K562 (cell line): ENCODE measurements around the gene ZNF133. TPM values are rescaled to one million over a fixed set of nuclear protein-coding genes. Genes with fewer than 3 reads are reported as not detected.
A peak's percentile ranks its signal among the peaks of the same experiment; 100 is the strongest.

Source experiments
- CREB1 ChIP-seq, 2 experiments: sonication (generic) in 1 of 2; formaldehyde crosslinking in 1 of 2; IDR thresholded peaks; 2 replicates each; pipeline versions ENCODE4 v1.6.1 to v1.8.0; 2012 to 2022; ENCODE audit warnings: inconsistent platforms in 1 of 2, mild to moderate bottlenecking in 1 of 2, missing genetic modification reagents in 1 of 2, moderate library complexity in 1 of 2
- DNMT1 ChIP-seq: fragments of 450-650 bp; IDR thresholded peaks from 2 replicates; pipeline ENCODE4 v1.6.1; 2016; ENCODE audit warnings: antibody characterized with exemption, mild to moderate bottlenecking
- E2F8 ChIP-seq: fragments of 450-650 bp; IDR thresholded peaks from 2 replicates; pipeline ENCODE4 v1.7.1; 2018; ENCODE audit warnings: mild to moderate bottlenecking, low read depth; ENCODE audit not compliant: partially characterized antibody
- ESRRA ChIP-seq: fragments of 450-650 bp; IDR thresholded peaks from 2 replicates; pipeline ENCODE4 v1.6.1; 2014; ENCODE audit warnings: low read depth, mild to moderate bottlenecking, moderate library complexity, borderline replicate concordance
- FOS ChIP-seq: IDR thresholded peaks from 3 replicates; pipeline ENCODE4 v1.6.1; 2011; ENCODE audit not compliant: insufficient read length; ENCODE audit errors: extremely low read depth
- IRF2 ChIP-seq: sonication (generic); formaldehyde crosslinking; IDR thresholded peaks from 2 replicates; pipeline ENCODE4 v1.8.1; 2022; ENCODE audit warnings: mild to moderate bottlenecking, missing genetic modification reagents
- JUND ChIP-seq, 2 experiments: IDR thresholded peaks; 2 replicates in 1 of 2; 3 replicates in 1 of 2; pipeline ENCODE4 v1.6.1; 2011; ENCODE audit warnings: borderline replicate concordance in 2 of 2, low read depth in 2 of 2, low read length in 2 of 2, improper control_type of control experiment in 1 of 2, missing biosample characterization in 1 of 2, missing genetic modification characterization in 1 of 2, missing genetic modification reagents in 1 of 2
- KHSRP ChIP-seq: fragments of 450-650 bp; IDR thresholded peaks from 2 replicates; pipeline ENCODE4 v1.6.1; 2017
- MTA1 ChIP-seq: fragments of 450-650 bp; IDR thresholded peaks from 2 replicates; pipeline ENCODE4 v1.6.1; 2017; ENCODE audit warnings: borderline replicate concordance
- MYC ChIP-seq, 2 experiments: fragments of 250-450 bp in 1 of 2; sonication (Bioruptor Pico) in 1 of 2; IDR thresholded peaks; 2 replicates each; pipeline versions ENCODE4 v1.5.1 to v1.6.1; 2012 to 2021; ENCODE audit warnings: low read depth in 2 of 2, borderline replicate concordance in 1 of 2, improper control_type of control experiment in 1 of 2, low read length in 1 of 2, mild to moderate bottlenecking in 1 of 2, moderate library complexity in 1 of 2
- NR2C1 ChIP-seq, 2 experiments: fragments of 450-650 bp; IDR thresholded peaks; 2 replicates each; pipeline ENCODE4 v1.6.1; 2017; ENCODE audit warnings: mild to moderate bottlenecking in 2 of 2, antibody characterized with exemption in 1 of 2, inconsistent platforms in 1 of 2, missing compliant biosample characterization in 1 of 2, missing genetic modification characterization in 1 of 2
- TAF1 ChIP-seq: IDR thresholded peaks from 2 replicates; pipeline ENCODE4 v1.6.1; 2011; ENCODE audit warnings: mild to moderate bottlenecking, low read length, moderate library complexity; ENCODE audit not compliant: insufficient read depth, control insufficient read depth, severe bottlenecking; ENCODE audit errors: extremely low read depth
- TBL1XR1 ChIP-seq, 2 experiments: IDR thresholded peaks; 2 replicates each; pipeline ENCODE4 v1.6.1; 2012; ENCODE audit warnings: improper control_type of control experiment in 2 of 2, low read length in 2 of 2, mild to moderate bottlenecking in 1 of 2
- ZFP30 ChIP-seq: fragments of 250-450 bp; sonication (Bioruptor Pico); IDR thresholded peaks from 2 replicates; pipeline ENCODE4 v1.8.0; 2022; ENCODE audit warnings: moderate library complexity, mild to moderate bottlenecking, inconsistent platforms, borderline replicate concordance
- ZNF644 ChIP-seq: fragments of 200-800 bp; sonication (Bioruptor generic); IDR thresholded peaks from 2 replicates; pipeline ENCODE4 v1.6.1; 2016; ENCODE audit warnings: low read depth, missing genetic modification characterization, missing compliant biosample characterization
- polyA plus RNA-seq, 8 experiments: library from polyadenylated mRNA; depleted of rRNA in 4 of 8; stranded (reverse) in 5 of 8; unstranded in 3 of 8; fragments of >200 nt; fragmentation: Nextera tagmentation in 2 of 8; fragmentation: Illumina TruSeq in 1 of 8; extraction: Ambion mirVana in 2 of 8; extraction: Trizol in 1 of 8; gene quantifications; 2 replicates each; pipeline versions ENCODE4 v1.2.1 to v1.2.3, GENCODE V29; 2011 to 2014; ENCODE audit warnings: inconsistent platforms in 1 of 8, missing spikeins in 1 of 8
- total RNA-seq, 7 experiments: library from RNA; depleted of rRNA in 6 of 7; stranded (reverse); fragments of >200 nt in 6 of 7; fragmentation: Illumina TruSeq in 2 of 7; extraction: Trizol in 2 of 7; gene quantifications; 2 replicates each; pipeline versions ENCODE4 v1.2.1 to v1.2.3, GENCODE V29; 2011 to 2021; ENCODE audit warnings: low replicate concordance in 1 of 7
- TF ChIP-seq, protein P1 (sequence below): fragments of 450-650 bp; IDR thresholded peaks from 2 replicates; pipeline ENCODE4 v1.6.1; 2016; ENCODE audit warnings: low read depth, mild to moderate bottlenecking, moderate library complexity
- TF ChIP-seq, protein P2 (sequence below), 3 experiments: IDR thresholded peaks in 2 of 3; conservative IDR thresholded peaks in 1 of 3; 2 replicates each; pipeline ENCODE4 v1.5.1; 2011 to 2012; ENCODE audit warnings: low read length in 3 of 3, mild to moderate bottlenecking in 3 of 3, control low read depth in 2 of 3, improper control_type of control experiment in 1 of 3, inconsistent platforms in 1 of 3, low read depth in 1 of 3, mixed read lengths in 1 of 3, moderate library complexity in 1 of 3; ENCODE audit not compliant: insufficient read depth in 2 of 3
- TF ChIP-seq, protein P3 (sequence below): sonication (generic); formaldehyde crosslinking; IDR thresholded peaks from 2 replicates; pipeline ENCODE4 v1.8.0; 2022; ENCODE audit warnings: missing genetic modification reagents, mild to moderate bottlenecking, moderate library complexity, borderline replicate concordance

Gene ZNF133
- total and polyA plus RNA-seq, 9 of the 15 experiments (the other 6 are each of a cell fraction or from before 2014, with no cell fraction given) = 1.1 to 6.5 (median 3.8) TPM

- TF ChIP-seq CREB1 (IDR thresholded peaks at IDR 0.05) (peak; percentile 95), CREB1 (CRISPR knock-in tag; IDR thresholded peaks at IDR 0.05) (peak; percentile 97), TAF1 (peak; percentile 16), JUND (IDR thresholded peaks at IDR 0.05; ENCODE audit: borderline replicate concordance, low read depth, low read length) (no peak; the same call in 1 of the 2 replicates), JUND (tag; IDR thresholded peaks at IDR 0.05; ENCODE audit: borderline replicate concordance, low read depth, low read length) (0 out of 3 replicates have a peak, but pooled peaks have one; percentile 11), NR2C1 (IDR thresholded peaks at IDR 0.05) (peak; percentile 78), NR2C1 (tag; IDR thresholded peaks at IDR 0.05) (peak; percentile 84), MTA1 (peak; percentile 98), ZFP30 (no peak), IRF2 (CRISPR knock-in tag) (no peak), FOS (no peak), E2F8 (peak; percentile 81), KHSRP (peak; percentile 51; the same call in 1 of the 2 replicates), TBL1XR1 (IDR thresholded peaks at IDR 0.05; ENCODE audit: low read length in 2 of 2) (no peak), ESRRA (peak; percentile 34; the same call in 1 of the 2 replicates), DNMT1 (no peak), MYC (IDR thresholded peaks at IDR 0.05; ENCODE audit: low read depth, low read length) (peak; percentile 34; the same call in 1 of the 2 replicates), MYC (CRISPR knock-in tag; IDR thresholded peaks at IDR 0.05; ENCODE audit: borderline replicate concordance, low read depth) (no peak), ZNF644 (peak; percentile 80; the same call in 1 of the 2 replicates)
- TF ChIP-seq, protein P1, sequence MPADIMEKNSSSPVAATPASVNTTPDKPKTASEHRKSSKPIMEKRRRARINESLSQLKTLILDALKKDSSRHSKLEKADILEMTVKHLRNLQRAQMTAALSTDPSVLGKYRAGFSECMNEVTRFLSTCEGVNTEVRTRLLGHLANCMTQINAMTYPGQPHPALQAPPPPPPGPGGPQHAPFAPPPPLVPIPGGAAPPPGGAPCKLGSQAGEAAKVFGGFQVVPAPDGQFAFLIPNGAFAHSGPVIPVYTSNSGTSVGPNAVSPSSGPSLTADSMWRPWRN = no peak
- TF ChIP-seq, protein P2, sequence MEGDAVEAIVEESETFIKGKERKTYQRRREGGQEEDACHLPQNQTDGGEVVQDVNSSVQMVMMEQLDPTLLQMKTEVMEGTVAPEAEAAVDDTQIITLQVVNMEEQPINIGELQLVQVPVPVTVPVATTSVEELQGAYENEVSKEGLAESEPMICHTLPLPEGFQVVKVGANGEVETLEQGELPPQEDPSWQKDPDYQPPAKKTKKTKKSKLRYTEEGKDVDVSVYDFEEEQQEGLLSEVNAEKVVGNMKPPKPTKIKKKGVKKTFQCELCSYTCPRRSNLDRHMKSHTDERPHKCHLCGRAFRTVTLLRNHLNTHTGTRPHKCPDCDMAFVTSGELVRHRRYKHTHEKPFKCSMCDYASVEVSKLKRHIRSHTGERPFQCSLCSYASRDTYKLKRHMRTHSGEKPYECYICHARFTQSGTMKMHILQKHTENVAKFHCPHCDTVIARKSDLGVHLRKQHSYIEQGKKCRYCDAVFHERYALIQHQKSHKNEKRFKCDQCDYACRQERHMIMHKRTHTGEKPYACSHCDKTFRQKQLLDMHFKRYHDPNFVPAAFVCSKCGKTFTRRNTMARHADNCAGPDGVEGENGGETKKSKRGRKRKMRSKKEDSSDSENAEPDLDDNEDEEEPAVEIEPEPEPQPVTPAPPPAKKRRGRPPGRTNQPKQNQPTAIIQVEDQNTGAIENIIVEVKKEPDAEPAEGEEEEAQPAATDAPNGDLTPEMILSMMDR (IDR thresholded peaks at IDR 0.05 in 2 of 3, conservative IDR thresholded peaks at IDR 0.05 in 1 of 3; ENCODE audit: insufficient read depth in 2 of 3, low read depth in 1 of 3, low read length in 3 of 3) = peak in 2 of 3 experiments; percentile 14; a peak in 2 of 6 replicates
- TF ChIP-seq, protein P3, sequence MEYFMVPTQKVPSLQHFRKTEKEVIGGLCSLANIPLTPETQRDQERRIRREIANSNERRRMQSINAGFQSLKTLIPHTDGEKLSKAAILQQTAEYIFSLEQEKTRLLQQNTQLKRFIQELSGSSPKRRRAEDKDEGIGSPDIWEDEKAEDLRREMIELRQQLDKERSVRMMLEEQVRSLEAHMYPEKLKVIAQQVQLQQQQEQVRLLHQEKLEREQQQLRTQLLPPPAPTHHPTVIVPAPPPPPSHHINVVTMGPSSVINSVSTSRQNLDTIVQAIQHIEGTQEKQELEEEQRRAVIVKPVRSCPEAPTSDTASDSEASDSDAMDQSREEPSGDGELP = peak; percentile 95
Measured at GRCh38 chr20:18287915-18288748, at the start of gene ZNF133 (continued).
